Stimulated activated CD8-positive, alpha-beta memory T cell treated with anti-CD3 and anti-CD28 coated beads, Interleukin-12 subunit alpha, Interleukin-12 subunit beta, amount 100 ng/mL, for 24 hours (primary cell): ENCODE measurements around the gene CCDC134.

ENCODE experiments used
- DNase-seq: peaks from one replicate; pipeline ENCODE4 v3.0.0-alpha.2; 2020; ENCODE audit errors: extremely low read depth

Gene CCDC134

DNA sequence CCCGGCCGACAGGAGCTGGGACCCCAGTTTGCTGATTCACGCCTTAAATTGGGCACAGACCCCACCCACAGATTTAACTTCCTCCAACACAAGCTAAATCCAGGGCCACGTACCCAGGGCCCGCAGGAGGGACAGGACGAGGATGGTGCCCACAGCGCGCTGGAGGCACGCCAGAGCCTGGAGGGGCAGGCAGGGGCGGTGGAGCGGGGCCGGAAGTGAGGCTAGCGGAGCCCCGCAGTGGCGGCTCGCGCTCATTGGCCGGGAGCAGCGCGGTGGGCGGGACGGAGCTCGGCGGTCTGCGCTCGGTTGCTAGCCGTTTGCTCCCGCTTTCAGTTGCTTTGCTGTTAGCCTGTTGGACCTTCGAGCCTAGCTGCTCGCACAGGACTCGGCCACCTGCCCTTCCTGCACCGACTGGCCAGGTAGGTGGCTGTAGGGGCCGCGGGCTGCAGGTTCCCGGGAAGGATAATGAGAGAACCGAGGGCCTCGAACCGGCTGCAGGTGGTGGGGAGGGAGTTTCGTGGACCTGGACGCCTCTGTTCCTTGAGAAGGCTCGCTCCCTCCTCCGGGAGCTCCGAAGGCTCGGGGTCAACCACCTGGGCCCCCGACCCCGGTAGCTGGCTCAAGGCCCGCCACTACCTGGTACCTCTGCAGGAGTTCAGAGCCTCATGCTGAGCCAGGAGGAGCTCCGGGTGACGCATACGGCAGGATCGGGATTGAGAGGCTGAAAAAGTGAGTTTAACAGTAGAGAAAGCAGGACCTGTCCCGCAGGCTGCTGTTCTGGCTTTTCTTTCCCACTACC is at the start of gene CCDC134:
TSS of gene CCDC134 (plus strand) at position 332 of the 799 bp plus-strand sequence. CDS start 8,212 bp downstream, outside the sequence.
- DNase-seq = peak; percentile 81

DNA sequence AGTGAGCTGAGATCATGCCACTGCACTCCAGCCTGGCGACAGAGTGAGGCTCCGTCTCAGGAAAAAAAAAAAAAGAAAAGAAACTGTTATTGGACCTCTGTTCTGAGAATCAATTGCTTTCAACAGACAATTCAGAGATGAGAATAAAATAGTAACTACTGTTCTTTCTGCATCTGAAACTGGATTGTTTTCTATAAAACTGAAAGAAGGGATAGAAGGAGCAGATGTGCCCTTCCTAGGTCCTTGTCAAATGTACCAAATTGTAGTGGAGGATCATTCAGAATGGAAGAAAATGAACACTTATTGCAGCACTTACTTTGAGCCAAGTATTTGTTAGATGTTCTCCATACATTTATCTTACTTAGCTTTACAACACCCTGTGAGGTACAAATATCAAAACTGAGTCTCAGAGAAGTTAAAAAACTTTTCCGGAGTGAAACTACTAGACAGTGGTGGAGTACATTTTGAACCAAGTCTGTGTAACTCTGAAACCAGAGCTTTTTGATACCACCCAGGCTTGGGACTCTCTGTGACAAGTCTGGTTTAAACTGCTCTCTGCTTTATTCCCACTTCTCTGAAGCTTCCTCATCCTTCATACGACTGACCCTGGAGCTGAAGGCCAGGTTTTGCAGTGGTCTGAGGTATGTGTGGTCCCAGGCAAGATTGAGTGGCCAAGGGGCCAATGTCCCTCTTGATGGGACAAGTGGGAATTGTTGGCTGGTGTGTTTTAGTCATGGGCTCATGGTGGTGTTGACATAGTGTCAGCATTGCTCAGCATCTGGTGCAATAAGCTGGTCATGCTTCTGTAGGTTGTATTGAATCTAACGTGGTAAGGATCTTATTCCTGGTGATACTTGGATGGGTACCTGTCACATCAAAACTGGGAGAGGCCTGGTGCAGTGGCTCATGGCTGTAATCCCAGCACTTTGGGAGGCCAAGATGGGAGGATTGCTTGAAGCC is 48.2 kb upstream of the CCDC134 start:
- no peak for DNase-seq

DNA sequence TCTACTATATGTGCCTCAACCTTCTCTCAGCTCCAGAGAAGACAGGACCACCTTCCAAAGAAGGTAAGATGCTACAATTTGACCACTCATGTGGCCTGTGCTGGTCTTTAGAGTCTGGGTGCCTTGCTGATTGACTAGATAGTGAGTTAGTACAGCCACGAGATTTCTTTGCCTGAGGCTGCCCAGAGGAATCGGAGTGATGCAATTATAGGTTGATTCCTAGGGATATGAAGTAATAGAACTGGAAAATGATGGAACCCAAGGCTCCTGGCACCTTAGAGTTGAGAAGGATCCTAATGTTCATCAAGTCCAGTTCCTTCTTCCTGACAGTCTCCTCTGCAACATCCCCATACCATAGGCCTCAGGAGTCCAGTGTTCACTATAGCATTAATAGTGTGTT is 46.5 kb upstream of the CCDC134 start:
- no peak for DNase-seq

DNA sequence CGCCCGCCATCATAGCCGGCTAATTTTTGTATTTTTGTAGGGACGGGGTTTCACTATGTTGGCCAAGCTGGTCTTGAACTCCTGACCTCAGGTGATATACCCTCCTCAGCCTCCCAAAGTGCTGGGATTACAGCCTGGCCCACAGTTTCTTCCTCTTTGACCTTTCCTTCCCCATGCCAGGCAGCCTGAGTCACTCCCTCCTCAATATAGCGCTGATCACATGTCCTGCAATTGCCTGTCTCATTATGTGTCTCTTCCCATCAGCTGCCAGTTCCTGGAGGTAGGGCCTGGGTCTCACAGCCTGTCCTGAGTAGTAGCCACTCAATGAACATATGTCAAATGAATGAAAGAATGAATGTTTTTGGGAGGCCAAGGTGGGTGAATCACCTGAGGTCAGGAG is 43.0 kb upstream of the CCDC134 start:
- DNase-seq = no peak

DNA sequence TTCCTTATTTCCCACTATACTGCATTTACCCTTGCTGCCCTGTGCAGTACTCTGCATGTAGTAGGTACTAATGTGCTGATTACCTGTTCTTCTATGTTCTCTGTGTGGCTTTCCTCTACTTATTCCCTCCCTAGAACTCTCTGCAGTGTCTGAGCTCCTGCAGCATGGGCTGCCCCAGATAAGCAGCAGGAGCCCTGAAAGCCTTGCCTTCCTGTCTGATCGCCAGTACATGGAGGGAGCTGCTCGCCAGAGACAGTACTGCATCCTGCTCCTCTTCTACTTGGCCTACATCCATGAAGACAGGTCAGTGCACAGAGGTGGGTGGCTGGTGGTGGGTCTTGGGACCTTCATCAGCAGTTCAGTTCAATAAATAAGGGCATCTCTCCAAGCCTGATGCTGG is 42.2 kb upstream of the CCDC134 start:
- no peak for DNase-seq

DNA sequence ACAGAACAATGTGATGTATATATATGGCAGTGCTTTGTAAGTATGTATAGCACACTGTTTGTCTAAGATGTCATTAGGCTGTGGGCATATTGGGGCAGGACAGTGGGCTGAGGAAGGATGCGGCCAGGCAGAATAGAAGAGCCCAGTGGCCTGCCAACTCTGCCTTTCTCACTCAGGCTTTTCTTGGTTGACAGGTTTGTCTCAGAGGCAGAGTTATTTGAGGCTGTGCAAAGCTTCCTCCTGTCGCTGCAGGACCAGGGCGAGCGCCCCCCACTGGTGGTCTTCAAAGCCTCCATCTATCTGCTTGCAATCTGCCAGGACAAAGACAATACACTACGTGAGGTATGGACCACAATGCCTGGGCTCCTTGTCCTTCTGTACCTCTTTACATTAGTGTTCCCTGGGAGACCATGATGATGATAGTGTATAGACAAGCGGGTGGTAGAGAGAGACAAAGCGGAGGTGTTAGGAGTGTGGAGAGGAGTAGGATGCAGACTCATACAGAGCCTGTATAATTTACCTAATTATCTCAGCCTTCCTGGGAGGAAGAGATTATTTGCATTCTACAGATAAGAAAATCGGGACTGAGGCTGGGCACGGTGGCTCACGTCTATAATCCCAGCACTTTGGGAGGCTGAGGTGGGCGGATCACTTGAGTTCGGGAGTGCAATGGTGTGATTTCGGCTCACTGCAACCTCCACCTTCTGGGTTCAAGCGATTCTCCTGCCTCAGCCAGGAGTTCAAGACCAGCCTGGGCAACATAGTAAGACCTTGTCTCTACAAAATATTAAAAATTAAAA is 37.3 kb upstream of the CCDC134 start:
- DNase-seq = no peak

DNA sequence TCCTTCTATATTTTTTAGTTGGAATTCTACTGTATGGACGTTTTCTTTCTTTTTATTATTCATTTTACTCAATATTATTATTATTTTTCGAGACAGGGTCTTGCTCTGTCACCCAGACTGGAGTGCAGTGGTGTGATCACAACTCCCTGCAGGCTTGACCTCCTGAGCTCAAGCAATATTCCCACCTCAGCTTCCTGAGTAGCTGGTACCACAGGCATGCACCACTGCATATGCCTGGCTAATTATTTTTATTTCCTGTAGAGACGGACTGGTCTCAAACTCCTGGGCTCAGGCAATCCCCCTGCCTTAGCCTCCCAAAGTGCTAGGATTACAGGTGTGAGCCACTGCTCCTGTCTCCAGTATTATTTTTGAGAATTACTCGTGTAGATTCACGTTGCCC is 34.0 kb upstream of the CCDC134 start:
- no peak for DNase-seq

DNA sequence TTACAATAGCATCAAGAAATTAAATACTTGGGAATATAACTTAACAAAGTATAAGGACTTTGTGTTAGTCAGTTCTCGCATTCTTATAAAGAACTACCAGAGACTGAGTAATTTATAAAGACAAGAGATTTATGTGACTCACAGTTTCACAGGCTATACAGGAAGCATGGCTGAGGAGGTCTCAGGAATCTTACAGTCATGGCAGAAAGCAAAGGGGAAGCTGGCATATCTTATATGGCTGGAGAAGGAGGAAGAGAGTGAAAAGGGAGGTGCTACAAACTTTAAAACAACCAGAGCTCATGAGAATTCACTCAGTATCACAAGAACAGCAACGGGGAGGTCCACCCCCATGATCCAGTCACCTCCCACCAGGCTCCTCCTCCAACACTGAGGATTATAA is 32.0 kb upstream of the CCDC134 start:
- no peak for DNase-seq

DNA sequence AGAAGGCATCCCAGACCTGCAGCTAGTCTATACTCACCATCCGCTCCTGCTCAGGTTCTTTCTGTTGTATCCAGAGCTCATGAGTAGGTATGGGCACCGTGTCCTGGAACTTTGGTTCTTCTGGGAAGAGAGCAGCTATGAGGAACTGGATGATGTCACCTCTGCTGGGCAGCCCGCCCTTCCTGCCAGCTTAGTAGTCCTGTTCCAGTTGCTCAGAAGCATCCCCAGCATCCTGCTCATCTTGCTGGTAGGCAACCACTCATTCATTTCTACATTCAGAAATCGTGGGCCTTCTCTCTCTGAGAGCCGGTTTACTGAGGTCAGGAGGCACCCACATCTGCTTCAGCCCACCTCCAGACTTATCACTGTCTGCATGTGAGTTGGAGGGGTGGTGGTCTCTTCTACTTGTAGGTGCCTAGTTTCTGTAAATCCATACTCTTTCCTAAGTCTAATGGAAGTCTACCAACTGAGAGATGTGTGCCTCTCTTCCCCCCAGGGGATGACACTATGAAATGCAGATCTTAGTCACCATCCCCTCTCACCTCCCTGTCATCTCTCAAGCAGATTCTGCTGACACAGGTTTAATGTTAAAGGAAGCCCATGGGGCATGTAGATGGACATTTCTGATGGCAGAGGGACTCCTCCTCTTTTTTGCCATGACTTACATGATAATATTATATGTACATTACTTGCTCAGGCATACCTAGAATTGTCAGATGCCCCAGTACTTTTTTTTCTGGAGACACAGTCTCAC is 29.6 kb upstream of the CCDC134 start:
- no peak for DNase-seq

DNA sequence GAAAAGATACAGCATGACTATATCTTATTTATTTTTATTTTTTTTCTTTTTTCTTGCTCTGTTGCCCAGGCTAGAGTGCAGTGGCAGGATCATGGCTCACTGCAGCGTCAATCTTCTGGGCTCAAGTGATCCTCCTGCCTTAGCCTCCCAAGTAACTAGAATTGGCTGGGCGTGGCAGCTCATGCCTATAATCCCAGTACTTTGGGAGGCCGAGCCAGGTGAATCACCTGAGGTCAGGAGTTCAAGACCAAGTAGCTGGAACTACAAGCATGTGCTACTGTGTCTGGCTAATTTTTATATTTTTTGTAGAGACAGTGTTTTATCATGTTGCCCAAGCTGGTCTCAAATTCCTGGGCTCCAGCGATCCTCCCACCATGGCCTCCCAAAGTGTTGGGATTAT is 28.3 kb upstream of the CCDC134 start:
- no peak for DNase-seq

DNA sequence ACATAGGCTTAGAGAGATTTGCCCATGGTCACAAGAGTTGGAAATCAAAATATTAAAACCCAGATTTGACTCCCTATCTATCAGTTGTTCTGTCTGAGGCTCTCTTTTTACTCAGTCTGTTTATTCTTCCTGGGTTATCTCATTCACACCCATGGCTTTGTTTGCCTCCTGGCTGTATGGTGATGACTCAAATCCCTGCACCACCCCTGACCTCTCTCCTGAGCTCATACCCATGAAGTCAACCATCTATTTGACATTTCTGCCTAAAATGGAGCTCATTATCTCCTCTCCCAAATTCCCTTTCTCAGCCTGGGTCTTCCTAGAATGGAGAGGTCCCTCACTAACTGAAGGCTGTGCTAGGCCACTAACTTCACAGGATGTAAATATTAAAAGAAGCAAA is 27.8 kb upstream of the CCDC134 start:
- DNase-seq = no peak

DNA sequence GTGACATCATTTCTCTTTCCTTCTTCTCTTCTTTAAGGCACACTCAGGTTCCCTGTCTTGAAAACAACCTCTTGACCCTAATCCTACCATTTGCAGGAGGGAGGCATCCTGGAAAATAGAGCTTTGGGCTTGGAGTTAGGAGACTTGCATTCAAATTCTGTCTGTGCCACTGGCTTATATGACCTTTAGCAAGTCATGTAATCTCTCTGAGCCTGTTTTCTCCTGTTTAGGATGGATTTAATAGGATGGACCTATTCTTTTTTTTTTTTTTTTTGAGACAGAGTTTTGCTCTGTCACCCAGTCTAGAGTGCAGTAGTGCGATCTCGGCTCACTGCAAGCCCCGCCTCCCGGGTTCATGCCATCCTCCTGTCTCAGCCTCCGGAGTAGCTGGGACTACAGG is 25.1 kb upstream of the CCDC134 start:
- no peak for DNase-seq

DNA sequence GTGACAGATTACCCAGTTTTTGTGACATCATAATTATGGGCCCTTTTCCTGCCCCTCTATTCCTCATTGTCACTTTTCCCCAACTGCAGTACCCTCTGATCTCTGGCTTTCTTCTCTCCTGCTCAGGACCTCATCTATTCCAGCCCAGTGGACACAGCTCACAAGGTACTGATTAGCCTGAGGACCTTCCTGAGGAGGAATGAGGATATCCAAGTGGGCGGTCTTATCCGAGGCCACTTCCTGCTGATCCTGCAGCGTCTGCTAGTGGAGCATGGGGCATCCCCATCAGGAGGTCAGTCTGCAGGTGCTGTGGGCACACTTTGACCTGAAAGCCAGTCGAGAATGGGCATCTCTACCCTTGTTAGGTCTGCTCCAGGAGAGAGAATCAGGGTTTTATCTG is 24.5 kb upstream of the CCDC134 start:
- DNase-seq = no peak

DNA sequence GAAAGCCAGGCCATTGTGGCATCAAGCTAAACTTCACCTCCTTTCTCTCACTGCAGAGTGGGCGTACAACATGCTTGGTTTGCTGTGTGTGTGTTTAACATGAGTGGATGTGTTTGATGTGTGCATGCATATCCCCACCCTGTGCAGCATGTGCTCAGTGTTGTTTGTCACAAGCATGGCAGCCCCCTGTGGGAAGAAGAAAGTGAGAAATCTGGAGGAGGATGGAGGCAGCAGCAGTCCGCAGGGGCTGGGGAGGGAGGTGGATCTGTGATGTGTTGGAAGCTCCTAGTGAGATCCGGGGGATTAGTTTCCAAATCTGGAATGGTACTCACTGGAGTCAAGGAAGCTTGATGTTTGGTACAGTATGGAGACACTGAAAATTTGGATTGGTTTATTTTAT is 24.1 kb upstream of the CCDC134 start:
- no peak for DNase-seq

DNA sequence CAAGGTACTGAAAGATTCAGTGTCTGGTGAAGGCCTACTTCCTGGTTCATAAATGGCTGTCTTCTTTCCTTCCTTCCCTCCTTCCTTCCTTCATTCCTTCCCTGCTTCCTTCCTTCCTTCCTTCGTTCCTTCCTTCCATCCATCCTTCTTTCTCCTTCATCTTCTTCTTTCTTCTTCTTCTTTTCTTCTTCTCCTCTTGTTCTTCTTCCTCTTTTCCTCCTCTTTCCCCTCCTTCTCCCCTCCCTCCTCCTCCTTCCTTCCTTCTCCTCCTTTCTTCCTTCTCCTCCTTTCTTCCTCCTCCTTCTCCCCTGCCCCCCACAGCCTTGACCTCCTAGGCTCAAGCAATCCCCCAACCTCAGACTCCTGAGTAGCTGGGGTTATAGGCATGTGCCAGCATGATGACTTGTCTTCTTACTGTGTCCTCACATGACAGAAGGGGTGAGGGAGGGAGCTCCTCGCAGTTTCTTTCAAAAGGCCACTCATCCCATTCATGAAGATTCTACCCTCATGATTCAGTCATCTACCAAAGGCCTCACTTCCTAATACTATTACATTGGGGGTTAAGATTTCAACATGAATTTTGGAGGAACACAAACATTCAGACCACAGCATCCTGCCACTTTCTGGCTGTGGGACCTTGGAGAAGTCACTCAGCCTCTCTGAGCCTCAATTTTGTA is 22.6 kb upstream of the CCDC134 start:
- DNase-seq = no peak

DNA sequence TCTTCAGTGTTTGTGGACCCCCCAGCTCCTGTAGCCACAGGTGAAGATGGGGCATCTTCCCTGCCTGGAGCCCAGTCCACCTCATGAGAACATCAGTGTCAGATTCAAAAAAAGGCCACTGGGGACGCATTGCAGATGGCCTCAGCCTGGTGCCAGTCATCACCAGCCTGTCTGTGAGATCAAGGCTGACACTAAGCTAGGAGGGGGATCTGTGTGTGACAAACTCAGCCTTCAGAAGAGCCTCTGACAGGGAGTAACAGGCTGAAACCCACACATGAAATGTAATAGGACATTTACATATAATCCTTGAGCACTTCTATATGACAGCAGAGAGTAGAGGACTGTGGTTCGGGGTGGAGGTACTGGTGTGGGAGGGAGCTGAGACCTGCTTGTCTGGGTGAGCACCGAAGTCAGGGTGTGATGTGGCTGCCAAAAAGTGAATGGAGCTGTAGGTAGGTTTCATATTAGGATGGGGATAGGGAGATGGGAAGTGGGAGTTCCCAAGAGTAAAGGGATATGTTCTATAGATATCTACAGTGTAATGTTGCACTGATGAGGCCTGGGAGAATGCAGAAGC is 20.5 kb upstream of the CCDC134 start:
- DNase-seq = no peak

DNA sequence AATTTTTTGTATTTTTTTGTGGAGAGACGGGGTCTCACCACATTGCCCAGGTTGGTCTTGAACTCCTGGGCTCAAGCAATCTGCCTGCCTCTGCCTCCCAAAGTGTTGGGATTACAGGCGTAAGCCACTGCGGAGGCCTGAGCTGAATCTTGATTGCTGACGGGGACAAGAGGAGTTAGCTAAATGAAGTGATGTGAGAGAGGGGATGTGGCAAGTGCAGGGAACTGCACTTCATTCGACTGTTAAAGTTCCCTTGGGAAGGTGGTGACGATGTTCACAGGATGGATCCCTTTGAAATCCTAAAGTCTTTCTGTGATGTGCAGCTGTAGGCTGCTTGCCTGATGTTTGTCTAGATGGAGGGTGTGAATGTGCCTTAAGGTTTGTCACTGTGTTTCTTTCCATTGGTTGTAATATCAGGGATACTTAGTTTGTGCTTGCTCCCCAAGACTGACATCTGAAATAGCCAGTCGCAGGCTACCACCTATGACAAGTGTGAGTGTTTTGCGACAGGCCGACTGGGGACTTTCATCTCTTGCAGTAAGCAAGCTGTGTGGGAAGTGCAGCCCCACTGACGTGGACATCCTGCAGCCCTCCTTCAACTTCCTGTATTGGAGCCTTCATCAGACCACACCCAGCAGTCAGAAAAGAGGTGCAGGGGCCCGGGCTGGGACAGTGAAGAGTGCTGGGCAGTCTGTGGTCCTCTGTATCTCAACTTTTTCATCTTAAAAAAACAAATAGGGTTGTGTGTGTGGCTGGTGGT is 19.6 kb upstream of the CCDC134 start:
- peak; percentile 77 for DNase-seq

DNA sequence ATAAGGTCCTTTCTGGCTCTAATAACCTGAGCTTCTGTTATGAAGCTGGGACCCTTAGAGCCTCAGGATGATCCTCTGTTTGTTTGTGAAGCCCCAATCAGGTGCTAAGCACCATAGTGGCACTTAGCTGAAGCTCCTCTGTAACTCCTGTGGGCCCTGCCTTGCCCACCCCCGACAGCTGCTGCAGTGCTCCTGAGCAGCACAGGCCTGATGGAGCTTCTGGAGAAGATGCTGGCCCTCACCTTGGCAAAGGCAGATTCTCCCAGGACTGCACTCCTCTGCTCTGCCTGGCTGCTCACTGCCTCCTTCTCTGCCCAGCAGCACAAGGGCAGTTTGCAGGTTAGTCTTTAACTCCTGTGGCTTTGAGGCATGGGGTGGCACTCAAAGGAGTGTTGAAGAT is 19.0 kb upstream of the CCDC134 start:
- DNase-seq = no peak

DNA sequence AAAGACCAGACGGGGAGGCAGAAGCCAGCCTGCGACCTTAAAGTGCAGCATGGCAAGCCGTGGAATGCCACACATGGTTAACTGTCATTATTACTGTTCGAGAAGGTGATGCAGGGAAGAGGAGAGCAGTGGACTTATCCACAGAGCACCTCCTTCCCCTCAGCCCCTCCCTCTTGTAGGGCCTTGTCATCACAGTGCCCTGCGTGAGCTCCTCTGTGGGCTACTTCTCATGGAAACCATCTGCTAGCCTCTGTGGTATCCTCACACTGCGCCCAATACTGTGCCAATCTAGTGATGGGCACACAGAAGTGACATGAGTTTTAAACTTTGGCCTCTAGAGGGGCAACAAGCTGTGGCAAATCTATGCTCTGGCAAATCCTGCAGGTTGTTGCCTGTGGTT is 18.2 kb upstream of the CCDC134 start:
- DNase-seq = no peak

DNA sequence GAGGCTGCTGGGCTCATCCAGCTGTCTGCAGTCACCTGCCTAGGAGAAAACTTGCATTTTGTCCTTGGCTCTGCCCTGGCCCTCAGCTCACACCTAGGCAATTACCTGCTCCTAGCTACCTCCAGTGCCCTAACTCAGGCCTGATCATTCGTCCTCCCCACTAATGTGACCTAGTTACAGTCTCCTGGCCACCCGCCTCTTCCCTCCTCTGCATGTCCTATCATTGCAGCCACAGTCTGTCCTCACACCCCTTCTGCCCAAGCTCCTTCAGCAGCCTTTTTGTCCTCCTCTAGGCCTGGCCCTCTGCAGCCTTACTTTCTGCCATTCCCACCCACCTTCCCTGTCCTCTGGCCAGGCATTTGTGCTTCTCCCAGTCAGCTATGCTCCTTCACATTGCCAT is 17.7 kb upstream of the CCDC134 start:
- no peak for DNase-seq
